Measurements from ENCODE around the gene RUNX2. TPM values are rescaled to one million over a fixed set of nuclear protein-coding genes. Genes with fewer than 3 reads are reported as not detected.
"Not testable (repeated sequence)": the region's sequence is repeated elsewhere in the genome, so short reads cannot be mapped to it uniquely, and the experiment has no call there.

RUNX2 gene
- total RNA-seq, 1 experiment from 2014 or later, result 7.0 TPM

- CTCF ChIA-PET, result no interaction called here
- ATAC-seq (no peak), DNase-seq (ENCODE audit: low read depth, low spot score) (no peak)
- Histone ChIP-seq H3K9me3 (ENCODE audit: control insufficient read depth, insufficient read depth, low read depth, low read length) (no peaks in the 10 kb centered on the region), H3K4me1 (ENCODE audit: control insufficient read depth, insufficient read depth, low read length) (no peaks in the 10 kb centered on the region), H3K27ac (ENCODE audit: low read length) (no peak overlapping the region), H3K27me3 (ENCODE audit: control insufficient read depth, insufficient read depth, low read length) (no peaks in the 10 kb centered on the region), H3K4me3 (ENCODE audit: low read depth in 2 of 2, low read length in 2 of 2) (no peak overlapping the region), H3K36me3 (ENCODE audit: control insufficient read depth, insufficient read depth, low read length) (no peaks in the 10 kb centered on the region)
- in situ Hi-C loops (cut with HindIII; ENCODE audit: low pct_unique_long_range_greater_than_20kb, low sequenced_read_pairs), result no loop called here
- POLR2A ChIA-PET, result no interaction called here
- intact Hi-C loops (cut with micrococcal nuclease; ENCODE audit: unreplicated experiment), result no loop called here
- no TSS peak for BruUV-seq (replicated peaks)
- TF ChIP-seq SIN3A (IDR thresholded peaks at IDR 0.05; ENCODE audit: borderline replicate concordance, insufficient read depth, low read depth, low read length) (no peak), REST (IDR thresholded peaks at IDR 0.05; ENCODE audit: insufficient read depth in 1 of 2, low read depth in 2 of 2, low read length in 1 of 2) (no peak), POLR2AphosphoS5 (IDR thresholded peaks at IDR 0.05; ENCODE audit: low read depth, low read length) (no peak)
These were observed 138.6 kb downstream of the RUNX2 start for GRCh38 chr6:45466686-45467085.

- H3K4me1 ChIP-seq (ENCODE audit: control insufficient read depth, insufficient read depth, low read length); intact Hi-C loops (cut with micrococcal nuclease; ENCODE audit: unreplicated experiment); CTCF ChIA-PET; H3K27me3 ChIP-seq (ENCODE audit: control insufficient read depth, insufficient read depth, low read length); H3K9me3 ChIP-seq (ENCODE audit: control insufficient read depth, insufficient read depth, low read depth, low read length); POLR2A ChIA-PET; in situ Hi-C loops (cut with HindIII; ENCODE audit: low pct_unique_long_range_greater_than_20kb, low sequenced_read_pairs); H3K27ac ChIP-seq (ENCODE audit: low read length); ATAC-seq; DNase-seq (ENCODE audit: low read depth, low spot score); BruUV-seq (replicated peaks); H3K36me3 ChIP-seq (ENCODE audit: control insufficient read depth, insufficient read depth, low read length); H3K4me3 ChIP-seq (ENCODE audit: low read depth in 2 of 2, low read length in 2 of 2): not testable (repeated sequence)
These were observed 139.3 kb downstream of the RUNX2 start for GRCh38 chr6:45467417-45467816.

- H3K9me3 ChIP-seq (ENCODE audit: control insufficient read depth, insufficient read depth, low read depth, low read length), result no peaks in the 10 kb centered on the region
- no peak overlapping the region for H3K4me3 ChIP-seq (ENCODE audit: low read depth in 2 of 2, low read length in 2 of 2)
- H3K36me3 ChIP-seq (ENCODE audit: control insufficient read depth, insufficient read depth, low read length), result no peaks in the 10 kb centered on the region
- intact Hi-C loops (cut with micrococcal nuclease; ENCODE audit: unreplicated experiment) (no loop called here), in situ Hi-C loops (cut with HindIII; ENCODE audit: low pct_unique_long_range_greater_than_20kb, low sequenced_read_pairs) (no loop called here)
- POLR2A ChIA-PET, result no interaction called here
- no peak overlapping the region for H3K27ac ChIP-seq (ENCODE audit: low read length)
- no peaks in the 10 kb centered on the region for H3K27me3 ChIP-seq (ENCODE audit: control insufficient read depth, insufficient read depth, low read length)
- no peak for TF ChIP-seq TCF7L2 (IDR thresholded peaks at IDR 0.05; ENCODE audit: low read depth, low read length)
- TF ChIP-seq POLR2AphosphoS5 (IDR thresholded peaks at IDR 0.05; ENCODE audit: low read depth, low read length), result no peak
- no peak for TF ChIP-seq SIN3A (IDR thresholded peaks at IDR 0.05; ENCODE audit: borderline replicate concordance, insufficient read depth, low read depth, low read length)
- no peak for TF ChIP-seq CTCF (IDR thresholded peaks at IDR 0.05)
- TF ChIP-seq REST (IDR thresholded peaks at IDR 0.05; ENCODE audit: insufficient read depth in 1 of 2, low read depth in 2 of 2, low read length in 1 of 2), result no peak
- BruUV-seq (replicated peaks), result no TSS peak
- ATAC-seq (no peak), DNase-seq (ENCODE audit: low read depth, low spot score) (no peak)
- CTCF ChIA-PET, result no interaction called here
- no peaks in the 10 kb centered on the region for H3K4me1 ChIP-seq (ENCODE audit: control insufficient read depth, insufficient read depth, low read length)
These were observed 139.7 kb downstream of the RUNX2 start for GRCh38 chr6:45467853-45468252.
